Mesenchymal stem cell (in vitro differentiated cells and primary cell): ENCODE measurements around the gene DNAH9.

Source experiments
- DNase-seq: peaks from one replicate; pipeline ENCODE4 v3.0.0-alpha.2; 2013
- H2AFZ ChIP-seq: one replicate; pipeline ENCODE4 v1.6.1; 2013; ENCODE audit warnings: low read depth, mild to moderate bottlenecking, control low read depth, inconsistent platforms, low read length, moderate library complexity
- H2AK5ac ChIP-seq: 2 replicates; pipeline ENCODE4 v1.6.1; 2013; ENCODE audit warnings: low read length, moderate library complexity, mild to moderate bottlenecking, inconsistent platforms; ENCODE audit not compliant: severe bottlenecking
- H2BK120ac ChIP-seq: one replicate; pipeline ENCODE4 v1.6.1; 2013; ENCODE audit warnings: low read depth, mild to moderate bottlenecking, inconsistent platforms, low read length, moderate library complexity
- H2BK12ac ChIP-seq, 2 experiments: one replicate each; pipeline ENCODE4 v1.6.1; 2013; ENCODE audit warnings: inconsistent platforms in 2 of 2, low read length in 2 of 2, mild to moderate bottlenecking in 2 of 2, moderate library complexity in 2 of 2, control low read depth in 1 of 2
- H2BK15ac ChIP-seq: one replicate; pipeline ENCODE4 v1.6.1; 2013; ENCODE audit warnings: mild to moderate bottlenecking, low read depth, inconsistent platforms; ENCODE audit not compliant: poor library complexity, severe bottlenecking
- H2BK5ac ChIP-seq: 2 replicates; pipeline ENCODE4 v1.6.1; 2013; ENCODE audit warnings: low read depth, mild to moderate bottlenecking, low read length, control low read depth, inconsistent platforms; ENCODE audit not compliant: poor library complexity, severe bottlenecking
- H3K14ac ChIP-seq, 2 experiments: one replicate each; pipeline ENCODE4 v1.6.1; 2013; ENCODE audit warnings: inconsistent platforms in 2 of 2, low read length in 2 of 2, control low read depth in 1 of 2, mild to moderate bottlenecking in 1 of 2, moderate library complexity in 1 of 2
- H3K18ac ChIP-seq, 2 experiments: one replicate each; pipeline ENCODE4 v1.6.1; 2013; ENCODE audit warnings: inconsistent platforms in 2 of 2, low read length in 2 of 2, control low read depth in 1 of 2, low read depth in 1 of 2, mild to moderate bottlenecking in 1 of 2
- H3K23ac ChIP-seq, 2 experiments: one replicate each; pipeline ENCODE4 v1.6.1; 2013; ENCODE audit warnings: inconsistent platforms in 2 of 2, low read length in 2 of 2, mild to moderate bottlenecking in 2 of 2, moderate library complexity in 2 of 2, control low read depth in 1 of 2
- H3K27ac ChIP-seq: 2 replicates; pipeline ENCODE4 v1.5.1; 2013; ENCODE audit warnings: mild to moderate bottlenecking, moderate library complexity, low read length, control low read depth, inconsistent platforms; ENCODE audit not compliant: poor library complexity, severe bottlenecking
- H3K27me3 ChIP-seq, 2 experiments: 2 replicates each; pipeline versions ENCODE4 v1.6.1 to v1.7.0; 2013; ENCODE audit warnings: low read length in 2 of 2, mild to moderate bottlenecking in 2 of 2, moderate library complexity in 2 of 2, control low read depth in 1 of 2, inconsistent platforms in 1 of 2; ENCODE audit not compliant: control insufficient read depth in 1 of 2, insufficient read depth in 1 of 2
- H3K36me3 ChIP-seq, 2 experiments: 2 replicates each; pipeline versions ENCODE4 v1.6.1 to v1.7.0; 2013; ENCODE audit warnings: low read length in 2 of 2, control low read depth in 1 of 2, inconsistent platforms in 1 of 2, low read depth in 1 of 2, mild to moderate bottlenecking in 1 of 2; ENCODE audit not compliant: insufficient read depth in 2 of 2, control insufficient read depth in 1 of 2
- H3K4ac ChIP-seq, 2 experiments: one replicate each; pipeline ENCODE4 v1.6.1; 2013; ENCODE audit warnings: inconsistent platforms in 2 of 2, low read length in 2 of 2, mild to moderate bottlenecking in 2 of 2, moderate library complexity in 2 of 2, control low read depth in 1 of 2, low read depth in 1 of 2
- H3K4me1 ChIP-seq: 2 replicates; pipeline ENCODE4 v1.6.1; 2013; ENCODE audit warnings: low read depth, low read length, control low read depth; ENCODE audit not compliant: control insufficient read depth, insufficient read depth
- H3K4me2 ChIP-seq: 2 replicates; pipeline ENCODE4 v1.6.1; 2013; ENCODE audit warnings: low read length, mild to moderate bottlenecking, inconsistent platforms; ENCODE audit not compliant: poor library complexity, severe bottlenecking
- H3K4me3 ChIP-seq, 2 experiments: 2 replicates each; pipeline versions ENCODE4 v1.5.1 to v1.7.0; 2013; ENCODE audit warnings: low read length in 2 of 2, mild to moderate bottlenecking in 2 of 2, control low read depth in 1 of 2, low read depth in 1 of 2; ENCODE audit not compliant: insufficient read depth in 1 of 2
- H3K79me1 ChIP-seq: replicated peaks from 2 replicates; pipeline ENCODE4 v1.6.1; 2013; ENCODE audit warnings: mild to moderate bottlenecking, control low read depth, low read length, inconsistent platforms; ENCODE audit not compliant: poor library complexity, severe bottlenecking
- H3K9ac ChIP-seq: 2 replicates; pipeline ENCODE4 v1.7.0; 2013; ENCODE audit warnings: mild to moderate bottlenecking, low read length, moderate library complexity
- H3K9me3 ChIP-seq: 2 replicates; pipeline ENCODE4 v1.7.0; 2013; ENCODE audit warnings: mild to moderate bottlenecking, low read length; ENCODE audit not compliant: control insufficient read depth
- H4K8ac ChIP-seq: one replicate; pipeline ENCODE4 v1.6.1; 2013; ENCODE audit warnings: inconsistent platforms, mild to moderate bottlenecking, low read length, moderate library complexity
- H4K91ac ChIP-seq: one replicate; pipeline ENCODE4 v1.6.1; 2013; ENCODE audit warnings: mild to moderate bottlenecking, low read length, inconsistent platforms
- WGBS: methylation state at CpG from one replicate; pipeline ENCODE4 v1.1.7; 2013; ENCODE audit warnings: mixed read lengths; 5-methylcytosine and 5-hydroxymethylcytosine counted together

DNAH9 gene

DNA sequence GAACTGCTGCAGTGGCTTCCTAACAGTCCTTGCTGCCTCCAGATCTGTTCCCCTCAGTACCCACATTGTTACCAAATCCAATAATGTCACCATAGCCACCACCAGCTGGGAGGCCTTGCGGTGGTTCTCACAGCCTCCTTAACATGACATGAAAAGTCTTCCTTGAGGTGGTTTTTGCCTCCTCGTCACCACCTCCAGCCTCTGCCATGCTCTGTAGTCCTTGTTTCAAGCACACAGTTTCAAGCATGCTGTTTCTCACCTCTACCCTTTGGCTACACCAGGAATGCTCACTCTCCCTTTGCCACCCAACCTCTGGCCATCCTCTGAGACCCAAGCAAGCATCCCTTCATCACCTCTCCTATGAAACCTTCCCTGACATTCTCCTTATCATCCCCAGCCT, 47.2 kb downstream of the DNAH9 start:
- Histone ChIP-seq H3K79me1 (no peaks in the 10 kb centered on the region), H3K9ac (no peak overlapping the region), H3K18ac (no peak overlapping the region), H3K9me3 (no peaks in the 10 kb centered on the region), H2BK12ac (no peak overlapping the region), H2BK5ac (no peak overlapping the region), H2BK120ac (no peak overlapping the region), H3K36me3 (no peaks in the 10 kb centered on the region), H2BK15ac (no peak overlapping the region), H3K27me3 (peaks cover 0 to 27% of the 10 kb centered on the region in 2 experiments), H3K23ac (no peak overlapping the region), H3K4me1 (no peaks in the 10 kb centered on the region), H4K91ac (no peak overlapping the region), H4K8ac (no peak overlapping the region), H3K4me3 (no peak overlapping the region), H3K27ac (no peak overlapping the region), H3K4me2 (no peak overlapping the region), H3K4ac (no peak overlapping the region), H3K14ac (no peak overlapping the region), H2AK5ac (no peak overlapping the region), H2AFZ (no peak overlapping the region)
- no peak for DNase-seq
- WGBS = 79% methylated on average over 2 of the region's 2 CpGs

DNA sequence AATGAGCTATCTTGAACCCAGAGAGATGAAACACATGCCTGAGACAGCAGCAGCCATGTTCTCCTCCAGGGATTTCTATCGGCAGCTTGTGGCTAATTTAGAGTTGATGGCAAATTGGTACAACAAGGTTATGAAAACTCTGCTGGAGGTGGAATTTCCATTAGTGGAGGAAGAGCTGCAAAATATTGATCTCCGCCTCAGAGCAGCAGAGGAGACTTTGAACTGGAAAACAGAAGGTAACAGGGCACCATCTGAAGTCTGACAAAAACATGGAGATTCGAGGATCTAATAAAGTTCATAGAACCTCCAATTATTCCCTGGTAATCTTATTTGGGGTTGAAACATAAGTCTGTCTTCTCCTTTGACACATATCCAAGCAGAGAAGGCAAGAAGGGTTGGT, 52.8 kb downstream of the DNAH9 start:
- no peak overlapping the region for H3K4me2 ChIP-seq
- no peak overlapping the region for H2AFZ ChIP-seq
- H2BK12ac ChIP-seq = no peak overlapping the region
- H3K9me3 ChIP-seq = no peaks in the 10 kb centered on the region
- no peak overlapping the region for H3K18ac ChIP-seq
- H3K36me3 ChIP-seq = no peaks in the 10 kb centered on the region
- WGBS = 79% methylated on average over 2 of the region's 3 CpGs
- H3K4me1 ChIP-seq = no peaks in the 10 kb centered on the region
- no peak overlapping the region for H3K4me3 ChIP-seq
- no peak overlapping the region for H3K23ac ChIP-seq
- no peak overlapping the region for H2BK120ac ChIP-seq
- no peak overlapping the region for H3K27ac ChIP-seq
- H2AK5ac ChIP-seq = no peak overlapping the region
- peaks cover 0 to 11% of the 10 kb centered on the region in 2 experiments for H3K27me3 ChIP-seq
- H2BK15ac ChIP-seq = no peak overlapping the region
- H3K9ac ChIP-seq = no peak overlapping the region
- no peak for DNase-seq
- no peak overlapping the region for H3K4ac ChIP-seq
- H4K91ac ChIP-seq = no peak overlapping the region
- no peak overlapping the region for H2BK5ac ChIP-seq
- no peaks in the 10 kb centered on the region for H3K79me1 ChIP-seq
- H4K8ac ChIP-seq = no peak overlapping the region
- no peak overlapping the region for H3K14ac ChIP-seq

DNA sequence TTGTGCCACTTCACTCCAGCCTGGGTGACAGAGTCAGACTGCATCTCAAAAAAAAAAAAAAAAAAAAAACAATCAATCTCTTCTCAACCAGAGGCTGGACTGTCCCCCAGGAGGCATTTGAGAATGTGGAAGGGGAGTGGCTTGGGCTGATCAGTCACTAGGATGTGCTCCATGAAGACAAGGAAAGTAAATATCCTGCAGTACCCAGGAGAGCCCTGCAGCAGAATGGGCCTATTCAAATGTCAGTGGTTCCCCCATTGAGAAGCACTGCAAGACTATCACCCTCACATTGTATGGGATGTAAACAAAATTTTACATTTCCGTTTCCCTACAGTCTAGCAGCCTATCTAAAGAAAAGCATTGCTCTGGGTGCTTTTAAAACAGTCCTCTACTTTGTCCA, 70.3 kb downstream of the DNAH9 start:
- H3K27ac ChIP-seq = no peak overlapping the region
- H2AK5ac ChIP-seq = no peak overlapping the region
- peaks cover 0 to 13% of the 10 kb centered on the region in 2 experiments for H3K27me3 ChIP-seq
- H3K18ac ChIP-seq = no peak overlapping the region
- H3K9ac ChIP-seq = no peak overlapping the region
- H4K8ac ChIP-seq = no peak overlapping the region
- H4K91ac ChIP-seq = no peak overlapping the region
- no peak overlapping the region for H3K14ac ChIP-seq
- H3K36me3 ChIP-seq = no peaks in the 10 kb centered on the region
- H2AFZ ChIP-seq = no peak overlapping the region
- H3K4ac ChIP-seq = no peak overlapping the region
- H3K4me1 ChIP-seq = no peaks in the 10 kb centered on the region
- H3K79me1 ChIP-seq = no peaks in the 10 kb centered on the region
- no CpG with 5 or more reads among the region's 1 CpG for WGBS
- H2BK12ac ChIP-seq = no peak overlapping the region
- H3K4me3 ChIP-seq = no peak overlapping the region
- no peaks in the 10 kb centered on the region for H3K9me3 ChIP-seq
- H3K4me2 ChIP-seq = no peak overlapping the region
- H2BK15ac ChIP-seq = no peak overlapping the region
- no peak for DNase-seq
- no peak overlapping the region for H2BK5ac ChIP-seq
- no peak overlapping the region for H2BK120ac ChIP-seq
- H3K23ac ChIP-seq = no peak overlapping the region

DNA sequence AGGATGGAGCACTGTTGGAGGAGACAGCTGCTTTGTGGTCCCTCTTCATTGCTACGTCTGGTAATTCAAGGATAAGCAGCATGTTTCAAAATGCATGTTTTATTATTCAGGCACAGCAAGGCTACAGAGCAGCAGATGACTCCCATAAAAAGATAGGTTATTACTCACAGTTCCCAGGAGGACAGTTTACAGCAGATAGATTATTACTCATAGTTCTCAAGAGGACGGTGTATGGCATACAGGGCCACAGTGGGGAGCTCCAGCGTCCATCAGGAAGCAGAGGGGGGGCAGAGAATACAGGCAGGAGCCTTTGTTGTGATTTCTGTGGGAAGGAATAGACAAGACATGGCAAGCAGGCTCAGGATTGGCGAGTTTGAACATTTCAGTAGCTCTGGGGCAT, 72.9 kb downstream of the DNAH9 start:
- Histone ChIP-seq H3K4me3 (no peak overlapping the region), H3K18ac (no peak overlapping the region), H3K9ac (no peak overlapping the region), H3K4ac (no peak overlapping the region), H2BK120ac (no peak overlapping the region), H3K4me1 (no peaks in the 10 kb centered on the region), H3K36me3 (no peaks in the 10 kb centered on the region), H3K9me3 (peaks cover 6% of the 10 kb centered on the region), H3K23ac (no peak overlapping the region), H4K8ac (no peak overlapping the region), H2BK5ac (no peak overlapping the region), H3K27ac (no peak overlapping the region), H2AFZ (no peak overlapping the region), H3K79me1 (no peaks in the 10 kb centered on the region), H3K27me3 (peaks cover 0 to 3% of the 10 kb centered on the region in 2 experiments), H4K91ac (no peak overlapping the region), H3K14ac (no peak overlapping the region), H2BK12ac (no peak overlapping the region), H3K4me2 (no peak overlapping the region), H2AK5ac (no peak overlapping the region), H2BK15ac (no peak overlapping the region)
- WGBS = 26% methylated on average over 3 of the region's 4 CpGs
- no peak for DNase-seq
